ENCODE data around the gene SULF2.

GRCh38 chr20:47622118-47622665, 163.1 kb downstream of the SULF2 start:
- TF ChIP-seq CTCF (conservative IDR thresholded peaks at IDR 0.05) (no peak), ZFX (IDR thresholded peaks at IDR 0.05) (no peak)
